Occipital lobe (tissue), 2 donors: ENCODE data around the gene MOB3A. TPM values are rescaled to one million over a fixed set of nuclear protein-coding genes. Genes with fewer than 3 reads are reported as not detected.

Experiments used
- DNase-seq: peaks from one replicate; lab custom pipeline; 2025; lab: John Stamatoyannopoulos, UW
- total RNA-seq: library from RNA; depleted of rRNA; stranded (reverse); fragments of >200 nt; gene quantifications from one replicate; pipeline ENCODE4 v1.2.3, GENCODE V29; 2014

Gene MOB3A
- total RNA-seq, 1 donor from 2014 or later, result 14.2 TPM

DNA sequence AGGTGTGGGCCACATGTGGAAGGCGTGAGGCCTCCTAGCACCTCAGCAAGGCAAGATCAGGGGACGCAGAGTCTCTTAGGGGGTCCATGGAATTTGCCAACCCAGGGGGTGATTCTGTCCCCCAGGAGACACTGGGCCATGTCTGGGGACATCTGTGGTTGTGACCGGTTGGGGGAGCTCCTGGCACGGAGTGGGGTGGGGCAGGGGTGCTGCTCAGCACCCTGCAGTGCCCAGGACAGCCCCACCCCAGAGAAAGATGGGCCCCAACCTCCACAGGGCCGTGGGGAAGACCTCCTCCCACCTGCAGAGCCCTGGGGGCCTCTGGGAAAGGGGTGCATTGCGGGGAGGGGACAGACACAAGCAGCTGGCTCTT is 49.1 kb downstream of the MOB3A start:
- DNase-seq, result no peak

- DNase-seq, result no peak
Observed at GRCh38 chr19:2046046-2046907, 49.8 kb downstream of the MOB3A start.

DNA sequence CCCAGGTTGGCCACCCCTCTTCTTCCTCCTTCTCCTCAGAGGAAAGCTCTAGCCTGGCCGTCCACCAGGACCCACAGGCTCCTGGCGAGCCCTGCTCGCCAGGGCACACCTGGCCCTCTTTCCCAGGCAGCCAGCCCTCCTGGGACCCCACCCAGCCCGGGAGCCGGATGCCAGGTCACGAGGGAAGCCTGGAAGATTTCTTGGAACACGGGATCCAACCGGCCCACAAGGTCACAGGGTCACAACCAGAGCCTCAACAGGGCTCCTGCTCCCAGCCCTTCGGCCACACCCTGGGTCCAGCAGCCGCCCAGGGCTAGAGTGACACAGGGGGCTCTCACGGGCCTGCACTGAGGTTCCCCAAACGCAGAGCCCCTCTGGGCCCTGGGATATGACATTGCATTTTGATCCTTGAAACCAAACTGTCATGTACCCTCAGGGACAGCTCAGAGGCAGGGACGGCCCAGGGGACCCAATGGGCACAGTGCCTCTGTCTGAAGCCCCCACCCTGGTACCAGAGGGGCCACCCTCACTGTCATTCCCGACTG is 50.6 kb downstream of the MOB3A start:
- DNase-seq, result no peak

- DNase-seq, result no peak
Observed at GRCh38 chr19:2044709-2045500, 51.2 kb downstream of the MOB3A start.

GRCh38 chr19:2043961-2044708 is 52.0 kb downstream of the MOB3A start:
- DNase-seq, result no peak

- no peak for DNase-seq
Observed at GRCh38 chr19:2043251-2043641, 52.9 kb downstream of the MOB3A start.

DNA sequence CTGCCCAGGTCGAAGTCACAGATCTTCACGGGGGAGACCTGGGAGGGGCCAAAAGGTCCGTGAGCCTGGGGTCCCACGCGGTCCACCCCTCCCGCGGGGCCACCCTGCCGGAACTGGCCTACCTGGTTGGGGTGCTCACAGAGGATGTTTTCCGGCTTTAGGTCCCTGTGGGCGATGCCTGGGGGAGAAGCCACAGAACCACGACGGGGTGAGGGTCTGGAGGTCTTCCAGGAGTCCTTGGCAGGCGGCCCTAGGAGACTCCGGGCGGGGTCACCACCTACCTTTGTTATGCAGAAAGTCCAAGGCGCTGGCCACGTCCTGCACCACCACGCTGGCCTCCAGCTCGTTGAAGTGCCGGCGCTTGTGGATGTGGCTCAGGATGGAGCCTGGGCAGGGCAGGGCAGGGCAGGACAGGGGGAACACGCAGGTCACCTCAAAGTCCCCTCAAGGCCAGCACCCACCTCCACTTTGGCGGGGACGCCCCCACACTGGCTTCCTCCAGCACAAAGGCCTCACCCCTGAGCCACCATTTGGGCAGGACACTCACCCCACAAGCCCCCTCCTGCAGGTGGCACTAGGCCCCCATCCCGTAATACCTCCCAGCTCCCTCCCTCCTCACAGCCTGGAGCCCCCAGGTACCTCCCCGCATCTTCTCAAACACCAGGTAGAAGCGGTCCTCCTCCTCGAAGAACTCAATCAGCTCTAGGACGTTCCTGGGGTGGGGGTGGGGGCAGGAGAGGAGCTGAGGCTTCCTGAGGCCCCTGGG is 53.5 kb downstream of the MOB3A start:
- DNase-seq, result no peak

GRCh38 chr19:2041683-2042484 is 54.2 kb downstream of the MOB3A start:
- peak; percentile 96 for DNase-seq

DNA sequence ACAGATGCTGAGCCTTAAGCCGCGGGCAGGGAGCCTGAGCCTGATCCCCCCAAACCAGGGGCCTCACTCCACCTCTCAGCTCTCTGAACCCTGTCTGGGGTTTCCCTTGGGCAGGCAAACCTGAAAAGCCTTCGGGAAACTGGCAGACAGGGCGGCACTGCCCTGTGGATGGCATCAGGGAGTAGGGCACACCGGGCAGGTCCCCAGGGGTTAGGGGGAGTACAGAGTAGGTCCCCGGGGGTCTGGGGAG is 54.8 kb downstream of the MOB3A start:
- no peak for DNase-seq

- DNase-seq, result no peak
Observed at GRCh38 chr19:2040647-2041432, 55.3 kb downstream of the MOB3A start.

- DNase-seq, result no peak
Observed at GRCh38 chr19:2039959-2040646, 56.0 kb downstream of the MOB3A start.

DNA sequence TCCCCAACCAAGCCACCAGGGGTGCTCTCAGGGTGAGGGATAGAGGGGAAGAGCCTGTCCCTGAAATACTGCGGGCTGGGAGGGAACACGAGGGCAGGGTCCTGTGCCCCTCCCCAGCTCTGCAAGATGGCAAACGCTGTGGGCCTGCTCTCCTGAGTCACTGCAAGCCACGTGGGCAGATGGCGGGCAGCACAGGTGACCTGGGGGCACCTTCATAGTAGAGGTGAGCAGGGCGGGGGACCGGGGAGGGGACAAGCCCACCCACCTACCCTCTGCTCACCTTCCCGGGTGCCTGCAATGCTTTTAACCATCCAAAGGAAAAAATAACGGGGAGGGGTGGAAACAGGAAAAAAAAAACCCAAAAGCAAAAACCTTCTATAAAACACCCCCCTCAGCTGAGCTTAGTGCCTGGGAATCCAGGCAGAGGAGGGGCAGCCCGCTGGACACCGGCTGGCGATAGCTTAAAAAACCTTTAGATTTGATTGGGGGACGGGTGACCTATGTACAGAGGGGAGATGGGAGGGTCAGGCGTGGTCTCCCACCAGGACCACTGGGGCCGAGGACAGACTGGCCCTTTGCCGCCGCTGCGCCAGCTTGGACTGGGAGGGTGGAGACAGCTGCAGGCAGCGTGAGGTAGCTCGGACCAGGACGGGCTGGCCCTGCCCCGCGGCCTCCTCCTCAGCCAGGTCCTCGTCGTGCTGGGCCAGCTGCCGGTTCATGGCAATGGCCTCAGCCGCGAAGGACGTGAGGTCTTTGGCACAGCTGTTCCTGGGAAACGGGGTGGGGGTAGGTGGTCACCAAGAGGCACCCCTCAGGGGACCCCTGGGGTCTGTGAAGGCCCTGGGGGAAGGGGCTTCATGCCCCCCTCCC is 56.8 kb downstream of the MOB3A start:
- no peak for DNase-seq

- DNase-seq, result no peak
Observed at GRCh38 chr19:2038284-2039088, 57.6 kb downstream of the MOB3A start.

- DNase-seq, result no peak
Observed at GRCh38 chr19:2037651-2038255, 58.4 kb downstream of the MOB3A start.

GRCh38 chr19:2036424-2036823 is 59.7 kb downstream of the MOB3A start:
- DNase-seq, result no peak

GRCh38 chr19:2035590-2035991 is 60.5 kb downstream of the MOB3A start:
- no peak for DNase-seq
